ENCODE data around the gene EBPL. TPM values are rescaled to one million over a fixed set of nuclear protein-coding genes. Genes with fewer than 3 reads are reported as not detected.

Gene EBPL
- polyA plus RNA-seq, 1 donor (not counting 4 experiments of a cell fraction or from before 2014, with no cell fraction given) = 107 TPM

- Histone ChIP-seq H3K4me1 (ENCODE audit: control insufficient read depth, extremely low read depth, insufficient read depth, low read length) (peaks cover 3% of the 10 kb centered on the region), H4K20me1 (ENCODE audit: control insufficient read depth, extremely low read depth, insufficient read depth, low read length) (no peaks in the 10 kb centered on the region), H3K79me2 (ENCODE audit: control insufficient read depth, insufficient read depth, low read length) (no peaks in the 10 kb centered on the region), H3K9ac (ENCODE audit: control insufficient read depth, extremely low read depth, insufficient read depth, low read length) (no peak overlapping the region), H3K27ac (ENCODE audit: control insufficient read depth, insufficient read depth, low read length) (no peak overlapping the region), H3K4me3 (ENCODE audit: control insufficient read depth in 2 of 3, extremely low read depth in 1 of 3, insufficient read depth in 2 of 3, low read depth in 1 of 3, low read length in 3 of 3) (no peak overlapping the region), H3K9me3 (ENCODE audit: control insufficient read depth, low read depth, low read length) (no peaks in the 10 kb centered on the region), H3K27me3 (ENCODE audit: control insufficient read depth, extremely low read depth, insufficient read depth, low read length) (no peaks in the 10 kb centered on the region), H2AFZ (ENCODE audit: control insufficient read depth, low read length) (no peak overlapping the region), H3K9me1 (ENCODE audit: control insufficient read depth, extremely low read depth, insufficient read depth, low read length) (no peaks in the 10 kb centered on the region), H3K36me3 (ENCODE audit: control insufficient read depth in 2 of 2, extremely low read depth in 1 of 2, insufficient read depth in 2 of 2, low read length in 2 of 2) (no peaks in the 10 kb centered on the region), H3K4me2 (ENCODE audit: control insufficient read depth, extremely low read depth, insufficient read depth, low read depth, low read length) (no peak overlapping the region)
- dilution Hi-C loops (cut with MboI; ENCODE audit: extremely low pct_ligation_motif_present, low sequenced_read_pairs) = no loop called here
- no peak for FAIRE-seq
- DNase-seq (ENCODE audit: low read depth, low spot score) = no peak
- TF ChIP-seq CTCF (optimal IDR thresholded peaks at IDR 0.05 in 1 of 3, IDR thresholded peaks at IDR 0.05 in 1 of 3, conservative IDR thresholded peaks at IDR 0.05 in 1 of 3; ENCODE audit: extremely low read depth in 1 of 3, insufficient read depth in 2 of 3, low read length in 3 of 3) (no peak), EZH2 (IDR thresholded peaks at IDR 0.05; ENCODE audit: low read length) (no peak)
Observed at GRCh38 chr13:49636705-49637104, 54.6 kb downstream of the EBPL start.

GRCh38 chr13:49635599-49636433 is 55.5 kb downstream of the EBPL start:
- Histone ChIP-seq H4K20me1 (ENCODE audit: control insufficient read depth, extremely low read depth, insufficient read depth, low read length) (no peaks in the 10 kb centered on the region), H3K9me3 (ENCODE audit: control insufficient read depth, low read depth, low read length) (no peaks in the 10 kb centered on the region), H3K4me3 (ENCODE audit: control insufficient read depth in 2 of 3, extremely low read depth in 1 of 3, insufficient read depth in 2 of 3, low read depth in 1 of 3, low read length in 3 of 3) (no peak overlapping the region), H3K27ac (ENCODE audit: control insufficient read depth, insufficient read depth, low read length) (no peak overlapping the region), H3K36me3 (ENCODE audit: control insufficient read depth in 2 of 2, extremely low read depth in 1 of 2, insufficient read depth in 2 of 2, low read length in 2 of 2) (no peaks in the 10 kb centered on the region), H3K79me2 (ENCODE audit: control insufficient read depth, insufficient read depth, low read length) (no peaks in the 10 kb centered on the region), H3K4me1 (ENCODE audit: control insufficient read depth, extremely low read depth, insufficient read depth, low read length) (no peaks in the 10 kb centered on the region), H2AFZ (ENCODE audit: control insufficient read depth, low read length) (no peak overlapping the region), H3K4me2 (ENCODE audit: control insufficient read depth, extremely low read depth, insufficient read depth, low read depth, low read length) (no peak overlapping the region), H3K9me1 (ENCODE audit: control insufficient read depth, extremely low read depth, insufficient read depth, low read length) (no peaks in the 10 kb centered on the region), H3K9ac (ENCODE audit: control insufficient read depth, extremely low read depth, insufficient read depth, low read length) (no peak overlapping the region), H3K27me3 (ENCODE audit: control insufficient read depth, extremely low read depth, insufficient read depth, low read length) (no peaks in the 10 kb centered on the region)
- FAIRE-seq = no peak
- dilution Hi-C loops (cut with MboI; ENCODE audit: extremely low pct_ligation_motif_present, low sequenced_read_pairs) = no loop called here
- DNase-seq (ENCODE audit: low read depth, low spot score) = no peak
- TF ChIP-seq EZH2 (IDR thresholded peaks at IDR 0.05; ENCODE audit: low read length) (no peak), CTCF (optimal IDR thresholded peaks at IDR 0.05 in 1 of 3, IDR thresholded peaks at IDR 0.05 in 1 of 3, conservative IDR thresholded peaks at IDR 0.05 in 1 of 3; ENCODE audit: extremely low read depth in 1 of 3, insufficient read depth in 2 of 3, low read length in 3 of 3) (no peak)
